Neural cell (in vitro differentiated cells): ENCODE results near the gene APOBR.

Experiments used
- CTCF ChIP-seq: fragments of 450-650 bp; IDR thresholded peaks from 2 replicates; pipeline ENCODE4 v1.5.1; 2014; ENCODE audit warnings: antibody characterized with exemption, mild to moderate bottlenecking, moderate library complexity; ENCODE audit not compliant: poor library complexity, severe bottlenecking
- EZH2 ChIP-seq: fragments of 200-600, 300-800 bp; shearing (Covaris generic), sonication (generic); IDR thresholded peaks from 2 replicates; pipeline ENCODE4 v1.6.1; 2014; ENCODE audit warnings: antibody characterized with exemption, low read length, borderline replicate concordance, mild to moderate bottlenecking; ENCODE audit not compliant: insufficient read depth, poor library complexity, severe bottlenecking
- MXI1 ChIP-seq: fragments of 450-650 bp; conservative IDR thresholded peaks from 2 replicates; pipeline ENCODE4 v1.6.1; 2014; ENCODE audit warnings: antibody characterized with exemption, mild to moderate bottlenecking; ENCODE audit not compliant: poor library complexity, severe bottlenecking
- POLR2AphosphoS5 ChIP-seq: IDR thresholded peaks from 2 replicates; pipeline ENCODE4 v1.6.1; 2012
- REST ChIP-seq: IDR thresholded peaks from 2 replicates; pipeline ENCODE4 v1.6.1; 2012; ENCODE audit warnings: borderline replicate concordance
- TAF1 ChIP-seq: IDR thresholded peaks from 2 replicates; pipeline ENCODE4 v1.6.1; 2012; ENCODE audit warnings: low read depth

- TF ChIP-seq CTCF: no peak
- no peak for TF ChIP-seq POLR2AphosphoS5
- TF ChIP-seq REST: no peak
- no peak for TF ChIP-seq EZH2
- TF ChIP-seq TAF1: no peak
- TF ChIP-seq MXI1: no peak
Observed at GRCh38 chr16:28473714-28474265, 20.7 kb upstream of the APOBR start.
